Thoracic aorta (tissue), 2 donors: ENCODE results near the gene RPS6KA5. TPM values are rescaled to one million over a fixed set of nuclear protein-coding genes. Genes with fewer than 3 reads are reported as not detected.
"Not testable (repeated sequence)": the region's sequence is repeated elsewhere in the genome, so short reads cannot be mapped to it uniquely, and the experiment has no call there.

Experiments used
- ATAC-seq: fragments of 150-250 bp; one replicate; pipeline ENCODE4 v1.8.0; 2017; ENCODE audit warnings: low read depth; ENCODE audit not compliant: insufficient number of reproducible peaks, low FRiP score
- DNase-seq: peaks from one replicate; pipeline ENCODE4 v3.0.0-alpha.2; 2020; ENCODE audit warnings: low spot score
- H3K27ac ChIP-seq, 2 donors: fragments of 200-600 bp; sonication (generic); 1 replicate in 1 of 2; 2 replicates in 1 of 2; pipeline ENCODE4 v1.5.1; 2016; ENCODE audit warnings: mild to moderate bottlenecking in 2 of 2, moderate library complexity in 2 of 2
- H3K27me3 ChIP-seq: fragments of 200-600 bp; sonication (generic); replicated peaks from 2 replicates; pipeline ENCODE4 v1.6.0; 2016; ENCODE audit warnings: mild to moderate bottlenecking; ENCODE audit not compliant: insufficient read depth
- H3K36me3 ChIP-seq: fragments of 200-600 bp; sonication (generic); one replicate; pipeline ENCODE4 v1.5.1; 2016
- H3K4me1 ChIP-seq, 2 donors: fragments of 200-600 bp; sonication (generic); 1 replicate in 1 of 2; 2 replicates in 1 of 2; pipeline versions ENCODE4 v1.5.1 to v1.6.0; 2016; ENCODE audit warnings: low read depth in 2 of 2, mild to moderate bottlenecking in 1 of 2; ENCODE audit not compliant: control insufficient read depth in 1 of 2
- H3K4me3 ChIP-seq: fragments of 200-600 bp; sonication (generic); 2 replicates; pipeline ENCODE4 v1.5.1; 2016; ENCODE audit warnings: mild to moderate bottlenecking
- H3K9me3 ChIP-seq: fragments of 200-600 bp; sonication (generic); 2 replicates; pipeline ENCODE4 v1.5.1; 2016
- total RNA-seq, 2 donors: library from RNA; depleted of rRNA; stranded (reverse); fragments of >200 nt; gene quantifications; one replicate each; pipeline versions ENCODE4 v1.1.0 to v1.2.3, GENCODE V29; 2016
- TF ChIP-seq, protein P1 (sequence below): fragments of 200-600 bp; sonication (generic); IDR thresholded peaks from one replicate; pipeline ENCODE4 v1.5.1; 2019; ENCODE audit warnings: antibody characterized with exemption

The RPS6KA5 gene
- total RNA-seq, 2 donors from 2014 or later: 1.4 to 4.6 TPM

DNA sequence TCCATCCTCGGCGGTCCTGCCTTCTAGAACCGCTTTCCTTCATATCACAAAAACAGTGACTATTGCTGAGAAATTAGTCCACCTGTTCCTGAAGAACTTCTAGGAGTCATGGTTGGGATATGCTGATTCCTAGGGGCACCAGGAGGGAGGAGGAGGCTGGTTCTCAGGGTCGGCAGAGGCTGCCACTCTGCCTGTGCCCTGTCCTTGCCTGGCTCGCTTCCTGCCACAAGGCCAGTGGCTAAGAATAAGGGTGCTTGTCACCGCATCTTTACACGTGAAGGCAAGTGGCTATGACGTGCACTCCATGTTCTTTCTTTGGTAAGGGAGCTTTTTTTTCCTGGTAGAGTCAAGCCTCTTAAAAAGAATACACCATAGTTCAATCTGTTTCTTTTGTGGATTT, 34.7 kb upstream of the RPS6KA5 start:
- TF ChIP-seq, protein P1, sequence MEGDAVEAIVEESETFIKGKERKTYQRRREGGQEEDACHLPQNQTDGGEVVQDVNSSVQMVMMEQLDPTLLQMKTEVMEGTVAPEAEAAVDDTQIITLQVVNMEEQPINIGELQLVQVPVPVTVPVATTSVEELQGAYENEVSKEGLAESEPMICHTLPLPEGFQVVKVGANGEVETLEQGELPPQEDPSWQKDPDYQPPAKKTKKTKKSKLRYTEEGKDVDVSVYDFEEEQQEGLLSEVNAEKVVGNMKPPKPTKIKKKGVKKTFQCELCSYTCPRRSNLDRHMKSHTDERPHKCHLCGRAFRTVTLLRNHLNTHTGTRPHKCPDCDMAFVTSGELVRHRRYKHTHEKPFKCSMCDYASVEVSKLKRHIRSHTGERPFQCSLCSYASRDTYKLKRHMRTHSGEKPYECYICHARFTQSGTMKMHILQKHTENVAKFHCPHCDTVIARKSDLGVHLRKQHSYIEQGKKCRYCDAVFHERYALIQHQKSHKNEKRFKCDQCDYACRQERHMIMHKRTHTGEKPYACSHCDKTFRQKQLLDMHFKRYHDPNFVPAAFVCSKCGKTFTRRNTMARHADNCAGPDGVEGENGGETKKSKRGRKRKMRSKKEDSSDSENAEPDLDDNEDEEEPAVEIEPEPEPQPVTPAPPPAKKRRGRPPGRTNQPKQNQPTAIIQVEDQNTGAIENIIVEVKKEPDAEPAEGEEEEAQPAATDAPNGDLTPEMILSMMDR: no peak
- DNase-seq: no peak
- Histone ChIP-seq H3K4me3 (no peak overlapping the region), H3K27me3 (no peaks in the 10 kb centered on the region), H3K36me3 (no peaks in the 10 kb centered on the region), H3K9me3 (no peaks in the 10 kb centered on the region), H3K4me1 (no peaks in the 10 kb centered on the region), H3K27ac (no peak overlapping the region)
- ATAC-seq: no peak

DNA sequence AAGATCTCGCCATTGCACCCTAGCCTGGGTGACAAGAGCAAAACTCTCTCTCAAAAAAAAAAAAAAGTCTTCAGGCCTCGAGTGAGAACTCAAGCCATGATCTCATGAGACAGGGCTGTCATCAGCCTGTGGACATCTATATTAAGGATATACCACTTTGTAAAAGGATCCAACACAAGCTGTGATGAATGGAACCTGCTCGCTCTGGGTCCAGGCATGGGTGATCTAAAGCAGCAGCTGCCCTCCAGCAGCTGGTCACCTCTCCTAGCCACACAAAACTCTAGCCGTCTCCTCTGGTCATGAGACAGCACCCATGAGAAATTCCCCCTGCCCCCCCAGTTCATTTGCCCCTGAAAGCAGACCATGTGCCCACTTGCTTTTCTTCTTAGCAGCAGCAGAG, 34.3 kb upstream of the RPS6KA5 start:
- DNase-seq (no peak), ATAC-seq (no peak)
- Histone ChIP-seq H3K4me3 (no peak overlapping the region), H3K36me3 (no peaks in the 10 kb centered on the region), H3K27ac (no peak overlapping the region), H3K4me1 (no peaks in the 10 kb centered on the region), H3K27me3 (no peaks in the 10 kb centered on the region), H3K9me3 (no peaks in the 10 kb centered on the region)
- TF ChIP-seq, protein P1: no peak

- not testable (repeated sequence) for H3K27ac ChIP-seq, H3K27me3 ChIP-seq, H3K4me1 ChIP-seq, H3K36me3 ChIP-seq, H3K9me3 ChIP-seq, DNase-seq, ATAC-seq, H3K4me3 ChIP-seq
These were observed 33.5 kb upstream of the RPS6KA5 start for GRCh38 chr14:91093743-91094472.

DNA sequence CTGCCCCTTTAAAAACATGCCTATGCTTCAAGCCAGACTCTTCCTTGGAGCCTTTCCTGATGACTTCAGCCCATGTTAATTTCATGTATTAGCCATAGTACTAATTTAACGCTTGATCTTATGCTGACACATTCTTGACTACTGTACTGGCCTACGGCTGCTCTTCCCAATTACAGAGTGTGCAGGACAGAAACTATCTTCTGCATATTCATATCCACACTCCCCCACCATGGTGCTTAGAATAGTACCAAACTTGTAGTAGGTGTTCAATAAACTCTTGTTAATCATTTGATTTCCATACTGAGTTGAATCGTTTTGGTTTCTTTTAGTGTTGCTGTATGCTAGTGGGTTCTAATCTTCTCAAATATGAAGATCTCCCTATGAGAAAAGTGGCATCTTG, 31.6 kb upstream of the RPS6KA5 start:
- no peaks in the 10 kb centered on the region for H3K9me3 ChIP-seq
- TF ChIP-seq, protein P1: no peak
- no peak for ATAC-seq

DNA sequence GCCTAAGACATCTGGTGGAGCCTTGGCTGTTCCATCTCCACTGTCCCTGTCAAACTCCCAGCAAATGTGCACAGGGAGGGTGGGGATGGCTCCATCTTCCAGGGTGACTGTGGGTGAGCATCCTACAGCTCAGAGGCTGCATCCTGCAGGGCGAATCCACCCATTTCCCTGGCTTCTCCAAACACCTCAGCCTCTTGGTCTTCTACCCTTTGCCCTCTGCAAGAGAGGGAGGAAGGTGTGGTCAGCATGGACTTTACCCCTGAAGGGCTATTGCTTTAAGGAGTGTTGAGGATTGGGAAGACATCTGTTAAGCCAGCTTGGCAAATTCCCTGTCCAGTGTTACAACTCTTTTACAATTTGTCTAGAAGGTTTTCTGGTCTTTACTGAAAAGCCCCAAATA, 30.3 kb upstream of the RPS6KA5 start:
- TF ChIP-seq, protein P1: no peak
- Histone ChIP-seq H3K4me1 (no peaks in the 10 kb centered on the region), H3K4me3 (no peak overlapping the region), H3K36me3 (no peaks in the 10 kb centered on the region), H3K27ac (no peak overlapping the region), H3K9me3 (no peaks in the 10 kb centered on the region), H3K27me3 (no peaks in the 10 kb centered on the region)
- DNase-seq (no peak), ATAC-seq (no peak)

More for the DNA sequence above, 31.6 kb upstream of the RPS6KA5 start:
- Histone ChIP-seq H3K36me3 (no peaks in the 10 kb centered on the region), H3K4me1 (no peaks in the 10 kb centered on the region), H3K27me3 (no peaks in the 10 kb centered on the region), H3K4me3 (no peak overlapping the region), H3K27ac (no peak overlapping the region)
- DNase-seq: no peak
